Measurements from ENCODE around the gene DHX9.

DHX9 gene

DNA sequence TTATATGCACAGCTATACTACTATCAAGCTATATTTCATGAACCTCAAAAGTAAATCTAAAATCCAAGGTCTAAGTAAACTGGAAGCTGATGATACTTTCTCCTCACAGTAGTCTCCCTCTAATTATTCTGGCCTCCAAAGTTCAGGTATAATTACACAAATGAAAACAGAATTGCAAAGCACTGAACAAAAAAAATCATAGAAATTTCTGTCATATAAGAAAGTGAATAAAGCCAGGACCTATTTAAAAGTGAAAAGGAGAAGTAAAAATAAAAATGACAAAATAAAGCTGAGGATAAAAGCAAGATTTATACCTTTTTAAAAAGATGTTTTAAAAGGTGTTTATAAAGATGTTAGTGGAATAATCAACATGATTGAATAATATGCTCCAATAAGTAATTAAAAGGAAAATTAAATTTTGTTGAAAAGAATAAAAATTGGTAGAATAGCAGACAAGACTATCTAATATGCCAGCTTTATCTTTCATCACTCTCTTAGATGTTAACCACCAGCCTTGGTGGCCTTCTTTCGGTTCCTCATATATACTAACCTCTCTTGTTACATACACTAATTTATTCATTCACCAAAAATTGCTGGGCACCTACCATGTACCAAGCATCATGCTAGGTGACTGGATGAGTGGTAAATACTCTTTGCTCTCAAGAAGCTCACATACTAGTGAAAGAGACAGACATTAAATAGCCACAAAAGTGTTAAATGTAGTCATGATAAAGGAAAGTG, 88.7 kb downstream of the DHX9 start:
- Histone ChIP-seq H3K4me1 (ENCODE audit: control insufficient read depth, insufficient read depth, low read length, poor library complexity, severe bottlenecking) (no peaks in the 10 kb centered on the region), H3K4me3 (ENCODE audit: extremely low read depth, insufficient read depth, low read length, poor library complexity, severe bottlenecking) (no peak overlapping the region), H3K36me3 (ENCODE audit: control insufficient read depth, insufficient read depth, low read length) (no peaks in the 10 kb centered on the region), H3K27ac (ENCODE audit: low read depth, low read length, severe bottlenecking) (no peak overlapping the region), H3K9me3 (ENCODE audit: control insufficient read depth, low read length) (no peaks in the 10 kb centered on the region)
- 100% methylated on average over 1 of the region's 1 CpG; no CpG with 5 or more reads in 1 of the 2 experiments for WGBS, 2 experiments (ENCODE audit: insufficient coverage in 2 of 2)

DNA sequence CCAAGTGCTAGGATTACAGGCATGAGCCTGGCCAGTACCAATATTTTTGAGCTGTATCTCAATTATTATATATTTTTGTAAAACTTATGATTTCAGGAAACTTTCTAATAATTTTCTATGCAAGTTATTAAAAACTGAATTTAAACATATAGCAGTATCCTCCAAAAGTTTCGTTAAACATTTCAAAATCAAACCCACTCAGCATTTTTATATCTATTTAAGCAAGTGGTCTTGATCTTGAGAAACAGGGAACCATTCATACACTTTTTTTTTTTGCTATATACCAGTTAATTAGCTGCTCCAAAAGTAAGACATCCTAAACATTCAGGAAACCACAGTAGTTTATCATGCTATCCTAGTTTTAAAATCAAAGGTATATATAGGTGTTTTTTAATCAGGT, 91.8 kb downstream of the DHX9 start:
- no peak overlapping the region for H3K4me3 ChIP-seq (ENCODE audit: extremely low read depth, insufficient read depth, low read length, poor library complexity, severe bottlenecking)
- H3K36me3 ChIP-seq (ENCODE audit: control insufficient read depth, insufficient read depth, low read length) = no peaks in the 10 kb centered on the region
- no peak overlapping the region for H3K27ac ChIP-seq (ENCODE audit: low read depth, low read length, severe bottlenecking)
- H3K4me1 ChIP-seq (ENCODE audit: control insufficient read depth, insufficient read depth, low read length, poor library complexity, severe bottlenecking) = no peaks in the 10 kb centered on the region
- no peaks in the 10 kb centered on the region for H3K9me3 ChIP-seq (ENCODE audit: control insufficient read depth, low read length)
- no CpG with 5 or more reads among the region's 1 CpG for WGBS, 2 experiments (ENCODE audit: insufficient coverage in 2 of 2)

DNA sequence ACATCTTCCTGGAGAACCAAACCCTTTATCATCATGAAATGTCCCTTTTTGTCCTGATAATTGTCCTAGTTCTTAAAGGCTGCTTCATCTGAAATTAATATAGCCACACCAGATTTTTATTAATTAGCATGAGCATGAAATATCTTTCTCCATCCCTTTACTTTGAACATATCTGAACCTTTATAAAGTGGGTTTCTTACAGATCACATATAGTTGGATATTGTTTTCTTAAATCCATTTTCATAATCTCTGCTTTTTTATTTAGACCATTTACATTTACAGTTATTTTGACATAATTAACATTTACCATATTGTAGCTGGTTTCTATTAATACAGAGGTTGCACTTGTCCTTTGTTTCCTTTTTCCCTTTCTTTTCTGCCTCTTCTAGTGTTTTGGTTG, 96.6 kb downstream of the DHX9 start:
- H3K4me3 ChIP-seq (ENCODE audit: extremely low read depth, insufficient read depth, low read length, poor library complexity, severe bottlenecking) = no peak overlapping the region
- H3K4me1 ChIP-seq (ENCODE audit: control insufficient read depth, insufficient read depth, low read length, poor library complexity, severe bottlenecking) = no peaks in the 10 kb centered on the region
- no peak overlapping the region for H3K27ac ChIP-seq (ENCODE audit: low read depth, low read length, severe bottlenecking)
- no peaks in the 10 kb centered on the region for H3K36me3 ChIP-seq (ENCODE audit: control insufficient read depth, insufficient read depth, low read length)
- H3K9me3 ChIP-seq (ENCODE audit: control insufficient read depth, low read length) = no peaks in the 10 kb centered on the region
